Hepatocyte (in vitro differentiated cells): Measurements from ENCODE around the gene SLC4A8. TPM values are rescaled to one million over a fixed set of nuclear protein-coding genes. Genes with fewer than 3 reads are reported as not detected.

Source experiments
- DNase-seq: peaks from one replicate; pipeline ENCODE4 v3.0.0-alpha.2; 2016; ENCODE audit warnings: low spot score
- H2AFZ ChIP-seq: fragments of 200-600 bp; sonication (generic); 2 replicates; pipeline ENCODE4 v1.6.0; 2016; ENCODE audit warnings: antibody characterized with exemption, mild to moderate bottlenecking
- H3K27ac ChIP-seq: fragments of 200-600 bp; sonication (generic); 2 replicates; pipeline ENCODE4 v1.5.1; 2016; ENCODE audit warnings: mild to moderate bottlenecking
- H3K27me3 ChIP-seq: fragments of 200-600 bp; sonication (generic); 2 replicates; pipeline ENCODE4 v1.6.1; 2016
- H3K36me3 ChIP-seq: fragments of 200-600 bp; sonication (generic); replicated peaks from 2 replicates; pipeline ENCODE4 v1.5.1; 2016; ENCODE audit warnings: low read depth; ENCODE audit not compliant: insufficient read depth
- H3K4me1 ChIP-seq: fragments of 200-600 bp; sonication (generic); 2 replicates; pipeline ENCODE4 v1.5.1; 2016; ENCODE audit warnings: mild to moderate bottlenecking, moderate library complexity; ENCODE audit not compliant: insufficient read depth
- H3K4me2 ChIP-seq: fragments of 200-600 bp; sonication (generic); 2 replicates; pipeline ENCODE4 v1.6.0; 2016
- H3K4me3 ChIP-seq: fragments of 200-600 bp; sonication (generic); 2 replicates; pipeline ENCODE4 v1.5.1; 2016; ENCODE audit warnings: mild to moderate bottlenecking
- H3K79me2 ChIP-seq: fragments of 200-600 bp; sonication (generic); 2 replicates; pipeline ENCODE4 v1.6.0; 2017; ENCODE audit warnings: mild to moderate bottlenecking
- H3K9me2 ChIP-seq: fragments of 200-600 bp; sonication (generic); replicated peaks from 2 replicates; pipeline ENCODE4 v1.6.0; 2017; ENCODE audit warnings: mild to moderate bottlenecking; ENCODE audit not compliant: insufficient read depth
- H3K9me3 ChIP-seq: fragments of 200-600 bp; sonication (generic); 2 replicates; pipeline ENCODE4 v1.5.1; 2016; ENCODE audit warnings: low read depth, mild to moderate bottlenecking
- H4K20me1 ChIP-seq: fragments of 200-600 bp; sonication (generic); 2 replicates; pipeline ENCODE4 v1.6.0; 2016; ENCODE audit warnings: mild to moderate bottlenecking; ENCODE audit not compliant: insufficient read depth, poor library complexity, severe bottlenecking
- CTCF ChIP-seq: fragments of 200-600 bp; sonication (generic); IDR thresholded peaks from 2 replicates; pipeline ENCODE4 v1.5.1; 2016; ENCODE audit warnings: antibody characterized with exemption, mild to moderate bottlenecking; ENCODE audit not compliant: poor library complexity
- EZH2 ChIP-seq: fragments of 200-600 bp; sonication (generic); IDR thresholded peaks from 2 replicates; pipeline ENCODE4 v1.6.1; 2016; ENCODE audit warnings: antibody characterized with exemption, mild to moderate bottlenecking, borderline replicate concordance
- EZH2phosphoT487 ChIP-seq: fragments of 200-600 bp; sonication (generic); IDR thresholded peaks from one replicate; pipeline ENCODE4 v1.6.1; 2018; ENCODE audit warnings: antibody characterized with exemption, mild to moderate bottlenecking, low read depth, moderate library complexity; ENCODE audit not compliant: unreplicated experiment, severe bottlenecking
- WGBS: methylation state at CpG from one replicate; pipeline ENCODE4 v1.1.6; 2016; ENCODE audit warnings: low lambda C conversion rate; ENCODE audit errors: missing lambda C conversion rate; 5-methylcytosine and 5-hydroxymethylcytosine counted together
- polyA plus RNA-seq: library from polyadenylated mRNA; unstranded; fragments of >200 nt; fragmentation: Nextera tagmentation; extraction: Ambion mirVana; gene quantifications from 2 replicates; pipeline ENCODE4 v1.2.1, GENCODE V29; 2016
- total RNA-seq: library from RNA; depleted of rRNA; stranded (reverse); fragments of >200 nt; gene quantifications from 2 replicates; pipeline ENCODE4 v1.2.3, GENCODE V29; 2014

Gene SLC4A8
- total and polyA plus RNA-seq, 2 experiments from 2014 or later: 14.9 to 18.0 TPM

- Histone ChIP-seq H3K36me3 (no peaks in the 10 kb centered on the region), H3K27me3 (no peaks in the 10 kb centered on the region), H3K4me2 (peak overlapping the region; percentile 4), H4K20me1 (no peaks in the 10 kb centered on the region), H2AFZ (no peak overlapping the region), H3K4me3 (no peak overlapping the region), H3K79me2 (peaks cover under 1% of the 10 kb centered on the region), H3K9me2 (no peaks in the 10 kb centered on the region), H3K9me3 (no peaks in the 10 kb centered on the region), H3K27ac (peak overlapping the region; percentile 21), H3K4me1 (peaks cover 9% of the 10 kb centered on the region)
- 19% methylated on average over 8 of the region's 8 CpGs for WGBS
- TF ChIP-seq EZH2: no peak
- no peak for TF ChIP-seq EZH2phosphoT487
- TF ChIP-seq CTCF: no peak
- DNase-seq: no peak
These were observed 14.8 kb upstream of the SLC4A8 start for GRCh38 chr12:51409846-51410245.

GRCh38 chr12:51413149-51413548 is 11.5 kb upstream of the SLC4A8 start:
- no peaks in the 10 kb centered on the region for H3K9me3 ChIP-seq
- H3K4me2 ChIP-seq: no peak overlapping the region
- no peaks in the 10 kb centered on the region for H3K4me1 ChIP-seq
- no peak overlapping the region for H2AFZ ChIP-seq
- peaks cover 6% of the 10 kb centered on the region for H3K79me2 ChIP-seq
- no peaks in the 10 kb centered on the region for H3K9me2 ChIP-seq
- H4K20me1 ChIP-seq: no peaks in the 10 kb centered on the region
- no peak overlapping the region for H3K4me3 ChIP-seq
- no peak overlapping the region for H3K27ac ChIP-seq
- TF ChIP-seq EZH2: no peak
- no peaks in the 10 kb centered on the region for H3K27me3 ChIP-seq
- no peak for DNase-seq
- H3K36me3 ChIP-seq: no peaks in the 10 kb centered on the region

GRCh38 chr12:51413791-51414190 is 10.8 kb upstream of the SLC4A8 start:
- 76% methylated on average over 3 of the region's 3 CpGs for WGBS
- DNase-seq: no peak

GRCh38 chr12:51415931-51416330 is 8.7 kb upstream of the SLC4A8 start:
- H3K79me2 ChIP-seq: peaks cover 6% of the 10 kb centered on the region
- H3K27me3 ChIP-seq: no peaks in the 10 kb centered on the region
- no peak overlapping the region for H3K4me3 ChIP-seq
- TF ChIP-seq EZH2 (no peak), EZH2phosphoT487 (no peak), CTCF (no peak)
- H2AFZ ChIP-seq: no peak overlapping the region
- no peaks in the 10 kb centered on the region for H3K9me2 ChIP-seq
- no peaks in the 10 kb centered on the region for H3K9me3 ChIP-seq
- H4K20me1 ChIP-seq: no peaks in the 10 kb centered on the region
- no peaks in the 10 kb centered on the region for H3K4me1 ChIP-seq
- 97% methylated on average over 1 of the region's 1 CpG for WGBS
- no peak overlapping the region for H3K4me2 ChIP-seq
- no peak for DNase-seq
- H3K27ac ChIP-seq: no peak overlapping the region
- H3K36me3 ChIP-seq: no peaks in the 10 kb centered on the region

More at GRCh38 chr12:51413791-51414190, 10.8 kb upstream of the SLC4A8 start:
- H3K4me2 ChIP-seq: no peak overlapping the region
- peaks cover 6% of the 10 kb centered on the region for H3K79me2 ChIP-seq
- no peaks in the 10 kb centered on the region for H3K4me1 ChIP-seq
- no peak overlapping the region for H3K27ac ChIP-seq
- H3K9me3 ChIP-seq: no peaks in the 10 kb centered on the region
- H2AFZ ChIP-seq: no peak overlapping the region
- TF ChIP-seq EZH2 (no peak), EZH2phosphoT487 (no peak), CTCF (no peak)
- no peaks in the 10 kb centered on the region for H3K27me3 ChIP-seq
- H3K4me3 ChIP-seq: no peak overlapping the region
- H4K20me1 ChIP-seq: no peaks in the 10 kb centered on the region
- no peaks in the 10 kb centered on the region for H3K9me2 ChIP-seq
- no peaks in the 10 kb centered on the region for H3K36me3 ChIP-seq
